ENCODE data around the gene TTLL11. TPM values are rescaled to one million over a fixed set of nuclear protein-coding genes. Genes with fewer than 3 reads are reported as not detected.
"Not testable (repeated sequence)": the region's sequence is repeated elsewhere in the genome, so short reads cannot be mapped to it uniquely, and the experiment has no call there.

The TTLL11 gene
- total RNA-seq, 1 donor from 2014 or later, result 6.9 TPM

GRCh38 chr9:121792476-121792875 is 300.6 kb downstream of the TTLL11 start:
- H3K4me1 ChIP-seq (ENCODE audit: insufficient read depth, low read length); H3K9ac ChIP-seq (ENCODE audit: low read length); H3K27ac Mint-ChIP-seq (ENCODE audit: unreplicated experiment); H3K9me3 Mint-ChIP-seq (ENCODE audit: unreplicated experiment); H3K4me1 Mint-ChIP-seq (ENCODE audit: low read depth, unreplicated experiment); H2AFZ ChIP-seq (ENCODE audit: low read depth, low read length); H3K36me3 Mint-ChIP-seq (ENCODE audit: low read depth, unreplicated experiment); H4K20me1 ChIP-seq (ENCODE audit: insufficient read depth, low read length); H3K4me3 ChIP-seq (ENCODE audit: insufficient read depth, low read depth, low read length); H3K27ac ChIP-seq (ENCODE audit: low read depth, low read length); H3K27me3 ChIP-seq (ENCODE audit: insufficient read depth, low read length); FAIRE-seq; DNase-seq (ENCODE audit: low read depth); H3K79me2 ChIP-seq (ENCODE audit: insufficient read depth, low read length); H3K36me3 ChIP-seq (ENCODE audit: insufficient read depth, low read length); H3K9me3 ChIP-seq (ENCODE audit: insufficient read depth, low read depth, low read length); H3K4me2 ChIP-seq (ENCODE audit: low read length); H3K4me3 Mint-ChIP-seq (ENCODE audit: unreplicated experiment): not testable (repeated sequence)
- peaks cover 47% of the 10 kb centered on the region for H3K27me3 Mint-ChIP-seq (ENCODE audit: low read depth, unreplicated experiment)

- Mint-ChIP-seq H3K27ac (ENCODE audit: unreplicated experiment) (no peak overlapping the region), H3K4me1 (ENCODE audit: low read depth, unreplicated experiment) (peaks cover 2% of the 10 kb centered on the region), H3K36me3 (ENCODE audit: low read depth, unreplicated experiment) (no peaks in the 10 kb centered on the region), H3K4me3 (ENCODE audit: unreplicated experiment) (no peak overlapping the region), H3K9me3 (ENCODE audit: unreplicated experiment) (peaks cover 5% of the 10 kb centered on the region), H3K27me3 (ENCODE audit: low read depth, unreplicated experiment) (peaks cover 41% of the 10 kb centered on the region)
- no peaks in the 10 kb centered on the region for H3K9me3 ChIP-seq (ENCODE audit: insufficient read depth, low read depth, low read length)
- no peak overlapping the region for H3K9ac ChIP-seq (ENCODE audit: low read length)
- no peak overlapping the region for H3K27ac ChIP-seq (ENCODE audit: low read depth, low read length)
- no peaks in the 10 kb centered on the region for H3K27me3 ChIP-seq (ENCODE audit: insufficient read depth, low read length)
- H3K4me2 ChIP-seq (ENCODE audit: low read length), result no peak overlapping the region
- H4K20me1 ChIP-seq (ENCODE audit: insufficient read depth, low read length), result no peaks in the 10 kb centered on the region
- DNase-seq (ENCODE audit: low read depth) (no peak), FAIRE-seq (no peak)
- no peaks in the 10 kb centered on the region for H3K79me2 ChIP-seq (ENCODE audit: insufficient read depth, low read length)
- H3K36me3 ChIP-seq (ENCODE audit: insufficient read depth, low read length), result no peaks in the 10 kb centered on the region
- H3K4me3 ChIP-seq (ENCODE audit: insufficient read depth, low read depth, low read length), result no peak overlapping the region
- no peak overlapping the region for H2AFZ ChIP-seq (ENCODE audit: low read depth, low read length)
- TF ChIP-seq CTCF (IDR thresholded peaks at IDR 0.05; ENCODE audit: insufficient read depth, low read depth, low read length) (no peak), EZH2 (IDR thresholded peaks at IDR 0.05; ENCODE audit: insufficient read depth, low read length) (no peak)
- H3K4me1 ChIP-seq (ENCODE audit: insufficient read depth, low read length), result no peaks in the 10 kb centered on the region
Measured at GRCh38 chr9:121790841-121791240, 302.3 kb downstream of the TTLL11 start.

GRCh38 chr9:121788686-121789366 is 304.3 kb downstream of the TTLL11 start:
- FAIRE-seq, result no peak
- Histone ChIP-seq H3K9me3 (ENCODE audit: insufficient read depth, low read depth, low read length) (no peaks in the 10 kb centered on the region), H3K36me3 (ENCODE audit: insufficient read depth, low read length) (no peaks in the 10 kb centered on the region), H2AFZ (ENCODE audit: low read depth, low read length) (no peak overlapping the region), H3K79me2 (ENCODE audit: insufficient read depth, low read length) (no peaks in the 10 kb centered on the region), H3K4me1 (ENCODE audit: insufficient read depth, low read length) (no peaks in the 10 kb centered on the region), H3K9ac (ENCODE audit: low read length) (no peak overlapping the region), H3K4me2 (ENCODE audit: low read length) (no peak overlapping the region), H3K4me3 (ENCODE audit: insufficient read depth, low read depth, low read length) (no peak overlapping the region), H3K27me3 (ENCODE audit: insufficient read depth, low read length) (no peaks in the 10 kb centered on the region), H3K27ac (ENCODE audit: low read depth, low read length) (no peak overlapping the region), H4K20me1 (ENCODE audit: insufficient read depth, low read length) (peaks cover 5% of the 10 kb centered on the region)
- DNase-seq (ENCODE audit: low read depth), result no peak
- Mint-ChIP-seq H3K4me3 (ENCODE audit: unreplicated experiment) (no peak overlapping the region), H3K4me1 (ENCODE audit: low read depth, unreplicated experiment) (peaks cover 11% of the 10 kb centered on the region), H3K27ac (ENCODE audit: unreplicated experiment) (no peak overlapping the region), H3K27me3 (ENCODE audit: low read depth, unreplicated experiment) (peaks cover 25% of the 10 kb centered on the region), H3K9me3 (ENCODE audit: unreplicated experiment) (peaks cover 2% of the 10 kb centered on the region), H3K36me3 (ENCODE audit: low read depth, unreplicated experiment) (peaks cover 2% of the 10 kb centered on the region)
- no peak for TF ChIP-seq EZH2 (IDR thresholded peaks at IDR 0.05; ENCODE audit: insufficient read depth, low read length)
- no peak for TF ChIP-seq CTCF (IDR thresholded peaks at IDR 0.05; ENCODE audit: insufficient read depth, low read depth, low read length)
